Fibroblast of villous mesenchyme (primary cell): ENCODE data around the gene SSH2. TPM values are rescaled to one million over a fixed set of nuclear protein-coding genes. Genes with fewer than 3 reads are reported as not detected.

Experiments used
- DNase-seq: peaks from one replicate; pipeline ENCODE4 v3.0.0-alpha.2; 2010; ENCODE audit warnings: low read depth
- H3K4me3 ChIP-seq: 2 replicates; pipeline ENCODE4 v1.5.1; 2011; ENCODE audit warnings: low read depth, mild to moderate bottlenecking, low read length
- CTCF ChIP-seq: IDR thresholded peaks from 2 replicates; pipeline ENCODE4 v1.5.1; 2012; ENCODE audit warnings: low read depth, mild to moderate bottlenecking, low read length; ENCODE audit not compliant: insufficient read depth
- total RNA-seq: library from RNA; depleted of rRNA; stranded (reverse); fragments of >200 nt; gene quantifications from 2 replicates; pipeline ENCODE4 v1.2.3, GENCODE V29; 2012

SSH2 gene
- total RNA-seq, 1 donor = 19.0 TPM

GRCh38 chr17:29674281-29674680 is 255.7 kb downstream of the SSH2 start:
- DNase-seq = no peak
- H3K4me3 ChIP-seq = no peak overlapping the region
- no peak for TF ChIP-seq CTCF

- no peak for DNase-seq
- H3K4me3 ChIP-seq = no peak overlapping the region
- no peak for TF ChIP-seq CTCF
Measured at GRCh38 chr17:29671661-29672060, 258.4 kb downstream of the SSH2 start.

GRCh38 chr17:29669266-29669665 is 260.8 kb downstream of the SSH2 start:
- DNase-seq = no peak
- no peak overlapping the region for H3K4me3 ChIP-seq
- TF ChIP-seq CTCF = no peak

- no peak overlapping the region for H3K4me3 ChIP-seq
- no peak for TF ChIP-seq CTCF
- no peak for DNase-seq
Measured at GRCh38 chr17:29667969-29668368, 262.1 kb downstream of the SSH2 start.

- no peak overlapping the region for H3K4me3 ChIP-seq
- DNase-seq = no peak
- no peak for TF ChIP-seq CTCF
Measured at GRCh38 chr17:29665481-29665810, 264.6 kb downstream of the SSH2 start.

GRCh38 chr17:29664743-29665480 is 265.1 kb downstream of the SSH2 start:
- H3K4me3 ChIP-seq = no peak overlapping the region
- TF ChIP-seq CTCF = no peak
- DNase-seq = peak; percentile 52

GRCh38 chr17:29663155-29663554 is 266.9 kb downstream of the SSH2 start:
- DNase-seq = peak; percentile 71
- H3K4me3 ChIP-seq = no peak overlapping the region
- TF ChIP-seq CTCF = no peak
